ENCODE measurements around the gene SMARCD3. TPM values are rescaled to one million over a fixed set of nuclear protein-coding genes. Genes with fewer than 3 reads are reported as not detected.

The SMARCD3 gene
- total RNA-seq, 4 donors from 2014 or later, result 23.6 to 45.1 (median 39.8) TPM

DNA sequence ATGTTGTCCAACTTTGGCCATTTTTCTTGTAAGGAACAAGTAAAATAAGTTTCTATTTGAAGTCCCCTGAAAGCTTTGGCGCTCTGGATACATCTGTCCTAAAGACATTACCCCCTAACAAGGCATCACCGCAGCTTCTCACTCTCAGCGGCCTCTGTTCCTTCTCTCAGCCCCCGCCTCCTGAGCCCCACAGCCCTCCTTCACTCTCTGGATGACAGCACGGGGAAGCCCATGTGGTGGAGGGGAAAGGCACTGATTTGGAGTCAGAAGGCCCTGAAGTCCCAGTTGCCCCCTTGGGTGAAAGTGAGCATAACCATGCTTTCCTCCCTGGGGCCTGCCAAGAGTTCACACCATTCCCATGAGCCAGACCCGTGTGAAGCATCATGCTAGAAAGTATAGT lies 42.8 kb downstream of the SMARCD3 start:
- H3K27ac ChIP-seq, result no peak overlapping the region
- no peaks in the 10 kb centered on the region for H3K36me3 ChIP-seq
- H3K9me3 ChIP-seq, result no peaks in the 10 kb centered on the region
- TF ChIP-seq POLR2A (IDR thresholded peaks at IDR 0.05), result no peak
- no peak for TF ChIP-seq EP300 (IDR thresholded peaks at IDR 0.05)
- TF ChIP-seq POLR2AphosphoS5 (IDR thresholded peaks at IDR 0.05), result no peak
- TF ChIP-seq, protein P1, sequence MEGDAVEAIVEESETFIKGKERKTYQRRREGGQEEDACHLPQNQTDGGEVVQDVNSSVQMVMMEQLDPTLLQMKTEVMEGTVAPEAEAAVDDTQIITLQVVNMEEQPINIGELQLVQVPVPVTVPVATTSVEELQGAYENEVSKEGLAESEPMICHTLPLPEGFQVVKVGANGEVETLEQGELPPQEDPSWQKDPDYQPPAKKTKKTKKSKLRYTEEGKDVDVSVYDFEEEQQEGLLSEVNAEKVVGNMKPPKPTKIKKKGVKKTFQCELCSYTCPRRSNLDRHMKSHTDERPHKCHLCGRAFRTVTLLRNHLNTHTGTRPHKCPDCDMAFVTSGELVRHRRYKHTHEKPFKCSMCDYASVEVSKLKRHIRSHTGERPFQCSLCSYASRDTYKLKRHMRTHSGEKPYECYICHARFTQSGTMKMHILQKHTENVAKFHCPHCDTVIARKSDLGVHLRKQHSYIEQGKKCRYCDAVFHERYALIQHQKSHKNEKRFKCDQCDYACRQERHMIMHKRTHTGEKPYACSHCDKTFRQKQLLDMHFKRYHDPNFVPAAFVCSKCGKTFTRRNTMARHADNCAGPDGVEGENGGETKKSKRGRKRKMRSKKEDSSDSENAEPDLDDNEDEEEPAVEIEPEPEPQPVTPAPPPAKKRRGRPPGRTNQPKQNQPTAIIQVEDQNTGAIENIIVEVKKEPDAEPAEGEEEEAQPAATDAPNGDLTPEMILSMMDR (IDR thresholded peaks at IDR 0.05), result no peak
- H3K27me3 ChIP-seq, result peaks cover 39% of the 10 kb centered on the region
- no peak overlapping the region for H3K4me3 ChIP-seq
- no peak for ATAC-seq
- WGBS, 2 donors (ENCODE audit: low coverage in 1 of 2), result 76% methylated on average over 3 to 5 of the region's 6 CpGs
- H3K4me1 ChIP-seq, result no peaks in the 10 kb centered on the region

DNA sequence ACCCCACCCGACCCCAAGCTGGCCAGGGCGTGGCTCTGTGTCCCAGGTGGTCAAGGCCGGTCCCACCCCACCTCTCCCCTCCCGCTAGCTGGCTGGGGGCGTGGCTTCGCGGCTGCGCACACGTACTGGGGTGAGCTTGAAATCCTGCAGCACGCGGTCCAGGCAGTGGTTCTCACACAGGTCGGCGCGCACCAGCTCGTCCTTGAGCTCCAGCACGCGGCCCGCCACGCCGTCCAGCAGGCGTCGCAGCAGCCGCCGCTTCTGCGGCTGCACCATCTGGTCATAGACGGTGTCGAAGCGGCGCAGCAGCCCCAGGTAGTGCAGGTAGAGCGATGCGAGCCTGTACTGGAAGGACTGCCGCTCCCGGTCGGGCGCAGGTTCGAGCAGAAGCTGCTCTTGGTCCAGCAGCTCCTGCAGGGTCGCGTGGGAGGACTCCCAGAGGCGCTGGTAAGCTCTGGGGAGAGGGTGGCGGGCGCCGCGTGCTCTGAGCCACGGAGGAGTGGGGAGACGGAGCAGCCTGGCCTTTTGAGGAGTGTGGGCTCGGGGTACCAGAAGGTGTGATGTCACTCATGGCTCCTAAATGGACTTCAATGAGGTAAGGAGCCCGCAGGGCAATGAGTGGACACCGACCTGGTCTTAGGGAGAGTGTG lies 44.0 kb downstream of the SMARCD3 start:
- Histone ChIP-seq H3K27me3 (peaks cover 39% of the 10 kb centered on the region), H3K9me3 (no peaks in the 10 kb centered on the region), H3K4me1 (peaks cover 0 to 5% (median 0%) of the 10 kb centered on the region in 3 donors), H3K36me3 (no peaks in the 10 kb centered on the region), H3K4me3 (no peak overlapping the region), H3K27ac (no peak overlapping the region)
- 80% methylated on average over 2 of the region's 48 CpGs; no CpG with 5 or more reads in 1 of the 2 donors for WGBS, 2 donors (ENCODE audit: low coverage in 1 of 2)
- no peak for ATAC-seq
- TF ChIP-seq, protein P1 (IDR thresholded peaks at IDR 0.05), result no peak
- TF ChIP-seq POLR2AphosphoS5 (IDR thresholded peaks at IDR 0.05), result no peak
- no peak for TF ChIP-seq EP300 (IDR thresholded peaks at IDR 0.05)
- no peak for TF ChIP-seq POLR2A (IDR thresholded peaks at IDR 0.05)

DNA sequence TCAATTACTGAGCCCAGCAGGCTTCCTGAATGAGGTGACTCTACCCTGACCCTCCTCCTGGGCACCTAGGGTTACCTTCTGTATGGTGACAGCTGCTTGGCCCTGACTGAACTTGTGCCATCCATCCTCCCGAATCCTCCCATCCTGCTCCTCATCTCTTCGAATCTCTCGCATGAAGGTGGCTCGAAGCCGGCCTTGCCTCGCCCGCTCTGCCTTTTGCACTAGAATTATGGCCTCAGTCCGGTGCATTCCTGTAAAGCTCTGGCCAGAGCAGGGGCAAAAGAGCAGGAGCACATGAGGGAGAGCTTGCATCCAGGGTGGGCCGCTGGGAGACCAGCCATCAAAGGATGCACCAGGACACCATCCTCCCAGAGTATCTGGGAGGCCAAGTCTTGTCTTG lies 45.7 kb downstream of the SMARCD3 start:
- no peak overlapping the region for H3K27ac ChIP-seq
- no peak for ATAC-seq
- WGBS, 2 donors (ENCODE audit: low coverage in 1 of 2), result no CpG with 5 or more reads among the region's 9 CpGs

GRCh38 chr7:151201751-151202150 lies 46.7 kb downstream of the SMARCD3 start:
- ATAC-seq, result no peak
- TF ChIP-seq EP300 (IDR thresholded peaks at IDR 0.05), result no peak
- TF ChIP-seq, protein P1 (IDR thresholded peaks at IDR 0.05), result no peak
- no peak for TF ChIP-seq POLR2A (IDR thresholded peaks at IDR 0.05)
- TF ChIP-seq POLR2AphosphoS5 (IDR thresholded peaks at IDR 0.05), result no peak
- Histone ChIP-seq H3K27ac (no peak overlapping the region), H3K4me1 (peaks cover 0 to 13% (median 0%) of the 10 kb centered on the region in 3 donors), H3K36me3 (no peaks in the 10 kb centered on the region), H3K9me3 (no peaks in the 10 kb centered on the region), H3K27me3 (peaks cover 39% of the 10 kb centered on the region), H3K4me3 (no peak overlapping the region)
- 83 to 94% methylated on average over 4 of the region's 4 CpGs for WGBS, 2 donors (ENCODE audit: low coverage in 1 of 2)

More for the DNA sequence above, 45.7 kb downstream of the SMARCD3 start:
- Histone ChIP-seq H3K4me1 (peaks cover 0 to 13% (median 0%) of the 10 kb centered on the region in 3 donors), H3K36me3 (no peaks in the 10 kb centered on the region), H3K4me3 (no peak overlapping the region), H3K9me3 (no peaks in the 10 kb centered on the region), H3K27me3 (peaks cover 39% of the 10 kb centered on the region)
- TF ChIP-seq, protein P1 (IDR thresholded peaks at IDR 0.05), result no peak
- TF ChIP-seq EP300 (IDR thresholded peaks at IDR 0.05) (no peak), POLR2A (IDR thresholded peaks at IDR 0.05) (no peak), POLR2AphosphoS5 (IDR thresholded peaks at IDR 0.05) (no peak)

DNA sequence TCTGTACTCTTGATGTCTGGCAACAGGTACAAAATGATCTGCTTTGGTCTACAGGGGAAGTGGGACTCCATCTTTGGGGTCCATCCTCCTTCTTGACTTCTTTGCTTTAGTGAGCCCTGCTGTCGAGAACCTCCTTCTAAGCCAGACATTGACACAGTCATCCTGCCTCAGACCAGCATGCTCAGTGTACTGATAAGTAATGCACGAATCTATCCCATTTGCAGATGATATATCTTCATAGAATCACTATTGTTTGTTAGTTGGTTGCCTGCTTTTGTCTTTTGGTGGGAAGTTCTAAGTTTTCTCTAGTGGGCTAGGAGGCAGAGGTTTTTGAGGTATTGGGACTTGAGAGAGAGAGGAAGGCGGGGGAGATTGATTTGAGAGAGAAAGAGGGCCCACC lies 47.1 kb downstream of the SMARCD3 start:
- Histone ChIP-seq H3K27ac (no peak overlapping the region), H3K36me3 (no peaks in the 10 kb centered on the region), H3K27me3 (peaks cover 41% of the 10 kb centered on the region), H3K4me3 (no peak overlapping the region), H3K4me1 (peaks cover 0 to 13% (median 0%) of the 10 kb centered on the region in 3 donors), H3K9me3 (no peaks in the 10 kb centered on the region)
- WGBS, 2 donors (ENCODE audit: low coverage in 1 of 2), result 86% methylated on average over 3 of the region's 3 CpGs; no CpG with 5 or more reads in 1 of the 2 donors
- ATAC-seq, result no peak
- TF ChIP-seq POLR2A (IDR thresholded peaks at IDR 0.05) (no peak), EP300 (IDR thresholded peaks at IDR 0.05) (no peak)

Data from gastroesophageal sphincter (tissue), 4 donors.